ENCODE data around the gene EPHA3.

DNA sequence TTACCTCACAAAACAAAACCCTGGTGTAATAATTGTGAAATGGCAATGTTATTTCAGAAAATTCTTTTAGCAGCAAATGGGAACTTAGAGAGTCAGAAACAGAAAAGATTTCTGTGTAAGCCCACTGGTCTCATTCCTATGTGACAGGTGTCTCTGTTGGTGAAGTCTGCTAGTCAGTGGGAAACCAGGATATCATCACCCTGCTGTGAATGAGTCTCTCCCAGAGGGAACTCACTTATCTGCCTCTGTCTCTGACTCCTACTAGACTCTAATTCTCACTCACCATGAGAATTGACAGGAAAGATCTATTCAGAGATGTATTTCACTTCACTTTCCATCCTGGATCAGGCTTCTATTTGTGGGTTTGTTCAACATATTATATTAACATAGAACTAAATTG is 266.0 kb downstream of the EPHA3 start:
- TF ChIP-seq, protein P1, sequence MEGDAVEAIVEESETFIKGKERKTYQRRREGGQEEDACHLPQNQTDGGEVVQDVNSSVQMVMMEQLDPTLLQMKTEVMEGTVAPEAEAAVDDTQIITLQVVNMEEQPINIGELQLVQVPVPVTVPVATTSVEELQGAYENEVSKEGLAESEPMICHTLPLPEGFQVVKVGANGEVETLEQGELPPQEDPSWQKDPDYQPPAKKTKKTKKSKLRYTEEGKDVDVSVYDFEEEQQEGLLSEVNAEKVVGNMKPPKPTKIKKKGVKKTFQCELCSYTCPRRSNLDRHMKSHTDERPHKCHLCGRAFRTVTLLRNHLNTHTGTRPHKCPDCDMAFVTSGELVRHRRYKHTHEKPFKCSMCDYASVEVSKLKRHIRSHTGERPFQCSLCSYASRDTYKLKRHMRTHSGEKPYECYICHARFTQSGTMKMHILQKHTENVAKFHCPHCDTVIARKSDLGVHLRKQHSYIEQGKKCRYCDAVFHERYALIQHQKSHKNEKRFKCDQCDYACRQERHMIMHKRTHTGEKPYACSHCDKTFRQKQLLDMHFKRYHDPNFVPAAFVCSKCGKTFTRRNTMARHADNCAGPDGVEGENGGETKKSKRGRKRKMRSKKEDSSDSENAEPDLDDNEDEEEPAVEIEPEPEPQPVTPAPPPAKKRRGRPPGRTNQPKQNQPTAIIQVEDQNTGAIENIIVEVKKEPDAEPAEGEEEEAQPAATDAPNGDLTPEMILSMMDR (IDR thresholded peaks at IDR 0.05; ENCODE audit: low read depth, low read length), result no peak
- TF ChIP-seq, protein P2, sequence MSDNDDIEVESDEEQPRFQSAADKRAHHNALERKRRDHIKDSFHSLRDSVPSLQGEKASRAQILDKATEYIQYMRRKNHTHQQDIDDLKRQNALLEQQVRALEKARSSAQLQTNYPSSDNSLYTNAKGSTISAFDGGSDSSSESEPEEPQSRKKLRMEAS (IDR thresholded peaks at IDR 0.05; ENCODE audit: low read depth, low read length), result no peak
- TF ChIP-seq POLR2A (IDR thresholded peaks at IDR 0.05; ENCODE audit: extremely low read depth, insufficient read length) (no peak), MYC (IDR thresholded peaks at IDR 0.05; ENCODE audit: low read depth, low read length) (no peak)
